Stomach (tissue), 4 donors: ENCODE data around the gene SEPTIN2.
"Not testable (repeated sequence)": the region's sequence is repeated elsewhere in the genome, so short reads cannot be mapped to it uniquely, and the experiment has no call there.

Experiments
- CTCF ChIP-seq, 7 experiments: fragments of 450-650 bp in 4 of 7; fragments of 200-600 bp in 3 of 7; sonication (generic) in 3 of 7; IDR thresholded peaks; one replicate each; pipeline ENCODE4 v1.5.1; 2016 to 2019; ENCODE audit warnings: antibody characterized with exemption in 7 of 7, control low read depth in 2 of 7, mild to moderate bottlenecking in 1 of 7
- EP300 ChIP-seq: sonication (generic); formaldehyde crosslinking; IDR thresholded peaks from one replicate; pipeline ENCODE4 v1.6.1; 2017; ENCODE audit warnings: antibody characterized with exemption
- POLR2A ChIP-seq, 4 donors: fragments of 450-650 bp; IDR thresholded peaks; one replicate each; pipeline ENCODE4 v1.6.1; 2016; ENCODE audit warnings: antibody characterized with exemption in 4 of 4, control low read depth in 2 of 4, mild to moderate bottlenecking in 1 of 4, moderate library complexity in 1 of 4

- TF ChIP-seq POLR2A (IDR thresholded peaks at IDR 0.05); CTCF (IDR thresholded peaks at IDR 0.05); EP300: not testable (repeated sequence)
Observed at GRCh38 chr2:241293378-241293797, 22.3 kb upstream of the SEPTIN2 start.
